ENCODE measurements around the gene ITSN1.
"Not testable (repeated sequence)": the region's sequence is repeated elsewhere in the genome, so short reads cannot be mapped to it uniquely, and the experiment has no call there.

DNA sequence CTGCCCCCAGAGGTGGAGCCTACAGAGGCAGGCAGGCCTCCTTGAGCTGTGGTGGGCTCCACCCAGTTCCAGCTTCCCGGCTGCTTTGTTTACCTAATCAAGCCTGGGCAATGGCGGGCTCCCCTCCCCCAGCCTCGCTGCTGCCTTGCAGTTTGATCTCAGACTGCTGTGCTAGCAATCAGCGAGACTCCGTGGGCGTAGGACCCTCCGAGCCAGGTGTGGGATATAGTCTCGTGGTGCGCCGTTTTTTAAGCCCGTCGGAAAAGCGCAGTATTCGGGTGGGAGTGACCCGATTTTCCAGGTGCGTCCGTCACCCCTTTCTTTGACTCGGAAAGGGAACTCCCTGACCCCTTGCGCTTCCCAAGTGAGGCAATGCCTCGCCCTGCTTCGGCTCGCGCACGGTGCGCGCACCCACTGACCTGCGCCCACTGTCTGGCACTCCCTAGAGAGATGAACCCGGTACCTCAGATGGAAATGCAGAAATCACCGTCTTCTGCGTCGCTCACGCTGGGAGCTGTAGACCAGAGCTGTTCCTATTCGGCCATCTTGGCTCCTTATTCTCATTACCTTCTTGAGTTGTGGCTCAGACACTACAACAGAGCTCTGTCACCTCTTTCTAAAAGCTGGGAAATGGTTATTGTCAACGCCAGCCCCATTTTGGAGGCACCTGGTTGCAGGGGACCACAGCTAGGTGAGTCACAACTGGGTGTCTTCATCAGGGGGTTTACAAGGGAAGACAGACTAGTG is 288.9 kb downstream of the ITSN1 start:
- TF ChIP-seq, protein P1, sequence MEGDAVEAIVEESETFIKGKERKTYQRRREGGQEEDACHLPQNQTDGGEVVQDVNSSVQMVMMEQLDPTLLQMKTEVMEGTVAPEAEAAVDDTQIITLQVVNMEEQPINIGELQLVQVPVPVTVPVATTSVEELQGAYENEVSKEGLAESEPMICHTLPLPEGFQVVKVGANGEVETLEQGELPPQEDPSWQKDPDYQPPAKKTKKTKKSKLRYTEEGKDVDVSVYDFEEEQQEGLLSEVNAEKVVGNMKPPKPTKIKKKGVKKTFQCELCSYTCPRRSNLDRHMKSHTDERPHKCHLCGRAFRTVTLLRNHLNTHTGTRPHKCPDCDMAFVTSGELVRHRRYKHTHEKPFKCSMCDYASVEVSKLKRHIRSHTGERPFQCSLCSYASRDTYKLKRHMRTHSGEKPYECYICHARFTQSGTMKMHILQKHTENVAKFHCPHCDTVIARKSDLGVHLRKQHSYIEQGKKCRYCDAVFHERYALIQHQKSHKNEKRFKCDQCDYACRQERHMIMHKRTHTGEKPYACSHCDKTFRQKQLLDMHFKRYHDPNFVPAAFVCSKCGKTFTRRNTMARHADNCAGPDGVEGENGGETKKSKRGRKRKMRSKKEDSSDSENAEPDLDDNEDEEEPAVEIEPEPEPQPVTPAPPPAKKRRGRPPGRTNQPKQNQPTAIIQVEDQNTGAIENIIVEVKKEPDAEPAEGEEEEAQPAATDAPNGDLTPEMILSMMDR (IDR thresholded peaks at IDR 0.05; ENCODE audit: poor library complexity, severe bottlenecking), result not testable (repeated sequence)
- TF ChIP-seq, protein P2, sequence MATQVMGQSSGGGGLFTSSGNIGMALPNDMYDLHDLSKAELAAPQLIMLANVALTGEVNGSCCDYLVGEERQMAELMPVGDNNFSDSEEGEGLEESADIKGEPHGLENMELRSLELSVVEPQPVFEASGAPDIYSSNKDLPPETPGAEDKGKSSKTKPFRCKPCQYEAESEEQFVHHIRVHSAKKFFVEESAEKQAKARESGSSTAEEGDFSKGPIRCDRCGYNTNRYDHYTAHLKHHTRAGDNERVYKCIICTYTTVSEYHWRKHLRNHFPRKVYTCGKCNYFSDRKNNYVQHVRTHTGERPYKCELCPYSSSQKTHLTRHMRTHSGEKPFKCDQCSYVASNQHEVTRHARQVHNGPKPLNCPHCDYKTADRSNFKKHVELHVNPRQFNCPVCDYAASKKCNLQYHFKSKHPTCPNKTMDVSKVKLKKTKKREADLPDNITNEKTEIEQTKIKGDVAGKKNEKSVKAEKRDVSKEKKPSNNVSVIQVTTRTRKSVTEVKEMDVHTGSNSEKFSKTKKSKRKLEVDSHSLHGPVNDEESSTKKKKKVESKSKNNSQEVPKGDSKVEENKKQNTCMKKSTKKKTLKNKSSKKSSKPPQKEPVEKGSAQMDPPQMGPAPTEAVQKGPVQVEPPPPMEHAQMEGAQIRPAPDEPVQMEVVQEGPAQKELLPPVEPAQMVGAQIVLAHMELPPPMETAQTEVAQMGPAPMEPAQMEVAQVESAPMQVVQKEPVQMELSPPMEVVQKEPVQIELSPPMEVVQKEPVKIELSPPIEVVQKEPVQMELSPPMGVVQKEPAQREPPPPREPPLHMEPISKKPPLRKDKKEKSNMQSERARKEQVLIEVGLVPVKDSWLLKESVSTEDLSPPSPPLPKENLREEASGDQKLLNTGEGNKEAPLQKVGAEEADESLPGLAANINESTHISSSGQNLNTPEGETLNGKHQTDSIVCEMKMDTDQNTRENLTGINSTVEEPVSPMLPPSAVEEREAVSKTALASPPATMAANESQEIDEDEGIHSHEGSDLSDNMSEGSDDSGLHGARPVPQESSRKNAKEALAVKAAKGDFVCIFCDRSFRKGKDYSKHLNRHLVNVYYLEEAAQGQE (IDR thresholded peaks at IDR 0.05; ENCODE audit: borderline replicate concordance), result not testable (repeated sequence)
- not testable (repeated sequence) for TF ChIP-seq EZH2 (IDR thresholded peaks at IDR 0.05; ENCODE audit: borderline replicate concordance, insufficient read depth, low read length, poor library complexity, severe bottlenecking); POLR2AphosphoS5 (IDR thresholded peaks at IDR 0.05); SMC3 (conservative IDR thresholded peaks at IDR 0.05; ENCODE audit: poor library complexity); RAD21 (conservative IDR thresholded peaks at IDR 0.05); TAF1 (IDR thresholded peaks at IDR 0.05; ENCODE audit: low read depth); EP300 (conservative IDR thresholded peaks at IDR 0.05; ENCODE audit: poor library complexity, severe bottlenecking)
